Measurements from ENCODE around the gene MAP4K5. TPM values are rescaled to one million over a fixed set of nuclear protein-coding genes. Genes with fewer than 3 reads are reported as not detected.

Gene MAP4K5
- total and polyA plus RNA-seq, 2 of the 13 experiments (the other 11 are each of a cell fraction or from before 2014, with no cell fraction given), result 12.7 to 23.9 TPM

DNA sequence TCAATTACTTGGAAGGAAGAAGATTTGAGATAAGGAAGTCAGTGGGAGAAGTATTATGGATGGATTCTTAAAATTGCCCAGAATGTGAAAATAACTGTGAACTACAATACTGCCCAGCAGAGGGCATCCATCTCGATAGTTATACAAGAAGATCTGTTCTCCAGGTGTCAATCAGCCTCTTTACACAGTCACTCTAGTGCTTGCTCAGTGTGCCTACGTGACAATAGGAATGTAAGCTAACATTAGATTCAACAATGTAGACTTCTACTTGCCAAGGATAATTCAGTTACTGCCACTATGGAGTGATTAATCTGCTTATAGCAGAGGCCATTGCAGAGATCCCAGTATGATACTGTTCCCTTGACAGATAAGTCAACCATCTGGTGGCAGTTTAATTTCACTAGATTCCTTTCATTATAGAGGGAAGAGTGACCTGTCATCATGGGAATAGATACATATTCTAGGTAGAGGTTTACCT is 10.6 kb upstream of the MAP4K5 start (continued):
- TF ChIP-seq FOXP1 (IDR thresholded peaks at IDR 0.05) (no peak), FOXP1 (CRISPR knock-in tag; IDR thresholded peaks at IDR 0.05) (no peak), FOXO1 (CRISPR knock-in tag; IDR thresholded peaks at IDR 0.05) (no peak), ZNF503 (CRISPR knock-in tag; IDR thresholded peaks at IDR 0.05) (no peak), FOXK1 (CRISPR knock-in tag; IDR thresholded peaks at IDR 0.05; ENCODE audit: borderline replicate concordance, low read depth) (no peak), SOX5 (CRISPR knock-in tag; IDR thresholded peaks at IDR 0.05; ENCODE audit: borderline replicate concordance) (peak; percentile 29; the same call in 1 of the 2 replicates), ZNF317 (CRISPR knock-in tag; IDR thresholded peaks at IDR 0.05) (0 out of 2 replicates have a peak, but pooled peaks have one; percentile 32), HOXA5 (CRISPR knock-in tag; IDR thresholded peaks at IDR 0.05) (no peak), MLLT10 (CRISPR knock-in tag; IDR thresholded peaks at IDR 0.05) (no peak), KLF6 (CRISPR knock-in tag; IDR thresholded peaks at IDR 0.05) (no peak), HHEX (CRISPR knock-in tag; IDR thresholded peaks at IDR 0.05) (peak; percentile 45; the same call in 1 of the 2 replicates), SSRP1 (CRISPR knock-in tag; IDR thresholded peaks at IDR 0.05) (no peak), RXRA (CRISPR knock-in tag; IDR thresholded peaks at IDR 0.05) (no peak), SALL2 (CRISPR knock-in tag; IDR thresholded peaks at IDR 0.05) (no peak), IKZF5 (CRISPR knock-in tag; IDR thresholded peaks at IDR 0.05) (no peak), ATF3 (CRISPR knock-in tag; IDR thresholded peaks at IDR 0.05) (no peak), ZNF616 (CRISPR knock-in tag; IDR thresholded peaks at IDR 0.05; ENCODE audit: low read depth) (no peak), TIGD3 (CRISPR knock-in tag; IDR thresholded peaks at IDR 0.05; ENCODE audit: borderline replicate concordance) (no peak), FOXK2 (IDR thresholded peaks at IDR 0.05) (no peak), SCMH1 (CRISPR knock-in tag; IDR thresholded peaks at IDR 0.05; ENCODE audit: borderline replicate concordance) (no peak), ZNF331 (CRISPR knock-in tag; IDR thresholded peaks at IDR 0.05) (no peak), PBX2 (CRISPR knock-in tag; IDR thresholded peaks at IDR 0.05) (peak; percentile 85), ZNF678 (CRISPR knock-in tag; IDR thresholded peaks at IDR 0.05) (no peak)
- TF ChIP-seq, protein P1, sequence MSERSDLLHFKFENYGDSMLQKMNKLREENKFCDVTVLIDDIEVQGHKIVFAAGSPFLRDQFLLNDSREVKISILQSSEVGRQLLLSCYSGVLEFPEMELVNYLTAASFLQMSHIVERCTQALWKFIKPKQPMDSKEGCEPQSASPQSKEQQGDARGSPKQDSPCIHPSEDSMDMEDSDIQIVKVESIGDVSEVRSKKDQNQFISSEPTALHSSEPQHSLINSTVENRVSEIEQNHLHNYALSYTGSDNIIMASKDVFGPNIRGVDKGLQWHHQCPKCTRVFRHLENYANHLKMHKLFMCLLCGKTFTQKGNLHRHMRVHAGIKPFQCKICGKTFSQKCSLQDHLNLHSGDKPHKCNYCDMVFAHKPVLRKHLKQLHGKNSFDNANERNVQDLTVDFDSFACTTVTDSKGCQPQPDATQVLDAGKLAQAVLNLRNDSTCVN (CRISPR knock-in tag; IDR thresholded peaks at IDR 0.05; ENCODE audit: borderline replicate concordance), result no peak
- TF ChIP-seq, protein P2, sequence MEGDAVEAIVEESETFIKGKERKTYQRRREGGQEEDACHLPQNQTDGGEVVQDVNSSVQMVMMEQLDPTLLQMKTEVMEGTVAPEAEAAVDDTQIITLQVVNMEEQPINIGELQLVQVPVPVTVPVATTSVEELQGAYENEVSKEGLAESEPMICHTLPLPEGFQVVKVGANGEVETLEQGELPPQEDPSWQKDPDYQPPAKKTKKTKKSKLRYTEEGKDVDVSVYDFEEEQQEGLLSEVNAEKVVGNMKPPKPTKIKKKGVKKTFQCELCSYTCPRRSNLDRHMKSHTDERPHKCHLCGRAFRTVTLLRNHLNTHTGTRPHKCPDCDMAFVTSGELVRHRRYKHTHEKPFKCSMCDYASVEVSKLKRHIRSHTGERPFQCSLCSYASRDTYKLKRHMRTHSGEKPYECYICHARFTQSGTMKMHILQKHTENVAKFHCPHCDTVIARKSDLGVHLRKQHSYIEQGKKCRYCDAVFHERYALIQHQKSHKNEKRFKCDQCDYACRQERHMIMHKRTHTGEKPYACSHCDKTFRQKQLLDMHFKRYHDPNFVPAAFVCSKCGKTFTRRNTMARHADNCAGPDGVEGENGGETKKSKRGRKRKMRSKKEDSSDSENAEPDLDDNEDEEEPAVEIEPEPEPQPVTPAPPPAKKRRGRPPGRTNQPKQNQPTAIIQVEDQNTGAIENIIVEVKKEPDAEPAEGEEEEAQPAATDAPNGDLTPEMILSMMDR (CRISPR knock-in tag; IDR thresholded peaks at IDR 0.05), result peak; percentile 78
